Activated CD4-positive, alpha-beta T cell treated with anti-CD3 and anti-CD28 coated beads for 1 hour (primary cell): ENCODE results near the gene ZBTB7A.

ENCODE experiments used
- DNase-seq: peaks from one replicate; pipeline ENCODE4 v3.0.0-alpha.2; 2020

The ZBTB7A gene

GRCh38 chr19:4034048-4035017, 32.4 kb downstream of the ZBTB7A start:
- DNase-seq: no peak

DNA sequence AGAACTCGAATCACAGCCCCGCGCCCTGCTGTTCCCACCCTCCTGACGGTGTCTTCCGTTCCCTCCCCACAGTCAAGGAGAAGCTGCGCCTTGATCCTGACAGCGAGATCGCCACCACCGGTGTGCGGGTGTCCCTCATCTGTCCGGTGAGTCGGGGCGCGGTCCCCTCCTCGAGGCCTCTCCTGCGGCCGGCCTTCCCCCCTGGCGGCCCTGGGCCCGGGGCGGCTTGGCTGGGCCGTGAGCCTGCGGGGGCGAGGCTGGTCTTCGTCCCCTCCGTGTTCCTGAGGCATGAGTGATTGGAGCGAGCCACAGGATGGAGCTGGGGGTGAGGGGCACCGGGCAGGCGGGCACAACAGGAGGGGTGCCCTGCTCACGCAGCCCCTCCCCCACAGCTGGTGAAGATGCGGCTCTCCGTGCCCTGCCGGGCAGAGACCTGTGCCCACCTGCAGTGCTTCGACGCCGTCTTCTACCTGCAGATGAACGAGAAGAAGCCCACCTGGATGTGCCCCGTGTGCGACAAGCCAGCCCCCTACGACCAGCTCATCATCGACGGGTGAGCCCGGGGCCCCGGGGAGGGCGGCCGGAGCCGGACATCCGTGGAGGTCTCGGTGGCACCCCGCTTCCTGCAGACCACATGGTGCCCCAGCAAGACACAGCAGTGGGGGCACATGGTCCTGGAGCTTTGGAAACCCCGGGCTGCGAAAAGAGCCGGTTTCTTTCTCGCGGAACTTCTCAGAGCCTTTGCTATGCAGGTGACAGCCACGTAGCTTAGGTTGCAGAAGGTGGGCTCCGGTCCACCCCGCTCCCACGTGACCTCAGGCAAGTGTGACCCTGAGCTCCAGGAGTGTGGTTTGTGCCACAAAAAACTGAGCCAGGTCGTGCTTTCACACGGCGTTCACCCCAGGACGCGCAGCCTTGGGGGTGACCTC, 33.4 kb downstream of the ZBTB7A start:
- no peak for DNase-seq

- no peak for DNase-seq
Measured at GRCh38 chr19:4032436-4032835, 34.3 kb downstream of the ZBTB7A start.

DNA sequence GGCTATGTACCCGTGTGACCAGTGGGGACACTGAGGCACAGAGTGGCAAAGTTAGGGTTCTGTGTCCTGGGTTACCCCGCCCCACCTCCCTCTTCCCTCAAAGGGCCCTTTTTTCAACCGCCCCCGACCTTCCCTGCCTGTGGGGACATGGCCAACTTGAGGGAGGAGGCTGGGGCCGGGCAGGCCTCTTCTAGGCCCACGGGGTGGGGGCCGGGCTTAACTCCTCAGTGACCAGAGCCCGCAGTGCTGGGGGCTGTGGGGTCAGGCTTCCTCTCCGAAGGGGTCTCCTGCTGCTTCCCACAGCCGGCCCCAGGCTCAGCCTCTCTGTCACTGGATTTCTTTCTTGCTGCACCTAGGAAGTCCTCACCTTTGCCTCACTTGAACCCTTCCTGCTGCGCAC, 35.3 kb downstream of the ZBTB7A start:
- no peak for DNase-seq

DNA sequence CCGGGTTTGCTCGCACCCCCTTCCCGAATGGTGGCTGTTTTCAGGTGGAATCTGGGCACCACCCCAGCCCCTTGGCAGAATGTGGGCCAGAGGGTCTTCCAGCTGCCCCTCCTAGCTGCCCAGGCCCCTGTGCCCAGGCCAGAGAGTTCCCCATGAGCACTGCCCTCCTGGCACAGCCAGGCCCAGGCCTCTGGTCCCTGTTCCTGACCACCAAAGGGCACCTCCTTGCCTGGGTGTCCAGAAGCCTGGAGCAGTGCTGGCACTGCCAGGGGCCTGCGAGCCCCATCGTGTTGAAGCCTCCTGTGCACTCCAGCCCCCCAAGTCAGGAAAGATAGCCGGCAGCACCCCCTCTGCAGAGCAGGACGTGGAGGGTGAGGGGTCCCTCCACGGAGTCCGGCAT, 35.7 kb downstream of the ZBTB7A start:
- no peak for DNase-seq

DNA sequence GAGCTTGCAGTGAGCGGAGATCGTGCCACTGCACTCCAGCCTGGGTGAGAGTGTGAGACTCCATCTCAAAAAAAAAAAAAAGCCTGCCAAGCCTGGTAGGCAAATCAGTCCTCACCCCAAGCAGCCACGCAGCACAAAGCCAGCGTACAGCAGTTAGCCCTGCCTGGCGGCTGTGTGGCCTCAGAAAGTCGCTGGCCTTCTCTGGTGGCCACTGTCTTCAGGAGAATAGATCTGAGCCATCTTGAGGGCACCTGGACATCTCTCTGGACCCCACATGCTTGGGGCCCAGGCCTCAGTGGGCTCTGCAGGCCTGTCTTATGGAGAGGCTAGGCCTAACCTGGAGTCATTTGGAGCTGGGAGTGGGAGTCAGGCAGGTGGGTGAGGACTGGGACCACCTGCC, 36.1 kb downstream of the ZBTB7A start:
- DNase-seq: no peak

DNA sequence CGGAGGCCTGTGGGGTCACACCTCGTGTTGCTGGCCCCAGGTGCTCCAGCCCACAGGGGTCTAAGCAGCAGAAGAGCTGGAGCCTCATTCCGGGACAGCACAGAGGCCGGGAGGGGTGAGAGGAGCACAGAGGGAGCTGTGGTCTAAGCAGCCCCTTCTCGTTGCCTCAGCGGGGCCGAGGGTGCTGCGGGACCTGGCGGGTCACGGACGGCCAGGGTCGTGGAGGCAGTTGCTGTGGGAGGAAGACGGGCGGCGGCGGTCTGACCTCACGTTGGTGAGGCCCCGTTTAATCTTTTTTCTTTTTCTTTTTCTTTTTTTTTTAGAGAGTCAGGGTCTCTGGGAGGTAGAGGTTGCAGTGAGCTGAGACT, 37.5 kb downstream of the ZBTB7A start:
- no peak for DNase-seq

DNA sequence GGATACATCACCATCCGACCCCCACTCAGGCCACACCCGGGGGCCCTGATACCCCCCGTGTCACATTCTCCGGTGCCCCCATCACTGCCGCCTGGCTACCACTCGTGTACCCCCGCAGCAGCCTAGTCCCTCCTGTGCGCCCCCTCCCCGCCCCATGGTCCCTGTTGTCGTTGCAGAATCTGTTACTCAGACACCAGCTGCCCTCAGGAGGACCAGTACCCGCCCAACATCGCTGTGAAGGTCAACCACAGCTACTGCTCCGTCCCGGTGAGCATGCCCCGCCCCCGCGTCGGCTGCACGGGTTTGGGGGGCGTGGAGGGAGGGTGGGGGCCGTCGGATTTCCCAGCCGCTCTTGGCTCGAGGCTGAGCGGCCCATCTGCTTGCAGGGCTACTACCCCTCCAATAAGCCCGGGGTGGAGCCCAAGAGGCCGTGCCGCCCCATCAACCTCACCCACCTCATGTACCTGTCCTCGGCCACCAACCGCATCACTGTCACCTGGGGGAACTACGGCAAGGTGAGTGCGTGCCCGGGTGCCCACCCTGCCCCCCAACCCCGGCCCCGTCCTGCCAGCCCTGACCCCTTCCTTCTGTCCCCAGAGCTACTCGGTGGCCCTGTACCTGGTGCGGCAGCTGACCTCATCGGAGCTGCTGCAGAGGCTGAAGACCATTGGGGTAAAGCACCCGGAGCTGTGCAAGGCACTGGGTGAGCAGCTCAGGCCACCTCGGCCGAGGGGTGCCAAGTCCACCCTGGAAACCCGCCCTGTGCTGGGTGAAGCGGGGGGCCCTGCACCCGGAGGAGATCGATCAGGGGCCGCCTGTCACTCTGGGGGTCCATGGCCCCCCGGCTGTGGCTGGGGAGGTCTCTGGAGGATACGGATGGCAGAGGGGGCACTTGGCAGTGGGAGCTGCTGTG, 38.1 kb downstream of the ZBTB7A start:
- DNase-seq: no peak

GRCh38 chr19:4027146-4027545, 39.6 kb downstream of the ZBTB7A start:
- DNase-seq: no peak

DNA sequence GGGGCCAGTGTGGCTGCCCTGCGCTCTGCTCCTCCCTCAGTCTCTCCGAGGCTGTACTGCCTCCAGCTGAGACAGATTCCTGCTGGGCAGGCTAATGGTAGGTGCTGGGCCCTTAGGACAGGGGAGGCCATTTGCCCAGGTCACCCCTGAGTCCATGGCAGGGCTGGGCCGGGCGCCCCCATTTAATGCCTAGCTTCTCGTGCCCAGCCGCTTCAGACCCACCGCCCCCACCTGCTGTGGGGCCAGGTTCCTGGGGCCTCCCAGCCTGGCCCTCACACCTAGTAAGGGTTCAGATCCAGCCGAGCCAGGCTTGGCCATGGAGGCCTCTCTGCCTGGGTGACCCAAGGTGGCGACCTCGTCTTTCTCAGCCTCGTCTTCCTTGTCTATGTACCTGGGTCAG, 41.4 kb downstream of the ZBTB7A start:
- no peak for DNase-seq

- DNase-seq: no peak
Measured at GRCh38 chr19:4023600-4024398, 42.9 kb downstream of the ZBTB7A start.

GRCh38 chr19:4019578-4019977, 47.1 kb downstream of the ZBTB7A start:
- no peak for DNase-seq

DNA sequence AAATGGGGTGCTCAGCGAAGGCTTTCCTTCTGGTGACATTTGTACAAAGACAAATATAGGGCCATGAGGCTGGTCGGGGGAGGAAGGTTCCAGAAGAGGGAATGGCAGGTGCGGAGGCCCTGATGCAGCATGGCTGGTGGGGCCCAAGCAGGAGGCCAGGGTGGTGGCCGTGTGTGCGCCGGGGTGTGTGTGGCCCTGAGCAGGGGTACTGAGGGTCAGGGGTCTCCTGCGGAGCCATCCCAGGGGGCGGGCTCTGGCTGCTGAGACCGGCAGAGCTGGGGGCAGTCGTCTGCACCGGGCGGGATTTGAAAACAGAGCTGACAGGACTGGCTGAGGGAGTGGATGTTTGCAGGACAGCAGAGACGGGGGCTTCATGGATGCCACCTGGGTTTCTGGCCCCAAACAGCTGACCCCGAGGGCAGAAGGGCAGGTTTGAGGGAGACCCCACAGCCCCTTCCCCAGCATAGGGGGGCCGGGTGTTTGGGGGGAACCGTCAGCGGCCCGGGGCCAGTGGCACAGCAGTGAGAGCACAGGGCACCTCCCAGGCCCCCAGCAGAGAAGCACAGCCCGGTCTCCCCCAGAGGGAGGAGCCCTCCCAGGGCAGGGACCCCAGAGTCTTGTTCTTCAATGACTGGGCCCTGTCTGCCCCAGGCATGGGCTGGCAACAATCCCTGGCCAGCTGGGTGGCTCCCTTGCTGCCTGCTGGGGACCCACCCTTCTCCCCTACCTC, 47.8 kb downstream of the ZBTB7A start:
- DNase-seq: no peak

DNA sequence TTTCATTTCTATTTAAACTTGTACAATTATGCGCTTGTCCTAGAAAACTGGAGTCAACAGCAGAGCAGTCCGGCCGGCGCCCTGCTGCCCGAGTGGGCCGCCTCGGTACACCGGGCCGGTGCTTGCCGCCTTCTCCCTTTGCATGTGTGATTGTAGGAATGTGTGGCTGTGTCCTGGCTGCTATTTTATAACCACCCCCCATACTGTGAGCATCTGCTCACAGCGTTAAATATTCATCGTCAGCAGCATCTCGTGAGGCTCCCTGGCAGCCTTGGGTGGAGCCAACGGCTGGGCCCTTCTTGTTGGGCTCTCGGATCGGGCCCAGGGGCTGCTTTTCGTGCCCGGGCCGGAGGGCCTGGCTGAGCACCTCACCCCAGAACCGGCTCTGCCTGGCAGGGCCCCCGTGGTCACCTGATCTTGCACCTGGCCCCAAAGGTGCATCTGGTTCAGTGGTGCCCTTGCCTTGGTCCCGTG, 48.5 kb downstream of the ZBTB7A start:
- DNase-seq: no peak

DNA sequence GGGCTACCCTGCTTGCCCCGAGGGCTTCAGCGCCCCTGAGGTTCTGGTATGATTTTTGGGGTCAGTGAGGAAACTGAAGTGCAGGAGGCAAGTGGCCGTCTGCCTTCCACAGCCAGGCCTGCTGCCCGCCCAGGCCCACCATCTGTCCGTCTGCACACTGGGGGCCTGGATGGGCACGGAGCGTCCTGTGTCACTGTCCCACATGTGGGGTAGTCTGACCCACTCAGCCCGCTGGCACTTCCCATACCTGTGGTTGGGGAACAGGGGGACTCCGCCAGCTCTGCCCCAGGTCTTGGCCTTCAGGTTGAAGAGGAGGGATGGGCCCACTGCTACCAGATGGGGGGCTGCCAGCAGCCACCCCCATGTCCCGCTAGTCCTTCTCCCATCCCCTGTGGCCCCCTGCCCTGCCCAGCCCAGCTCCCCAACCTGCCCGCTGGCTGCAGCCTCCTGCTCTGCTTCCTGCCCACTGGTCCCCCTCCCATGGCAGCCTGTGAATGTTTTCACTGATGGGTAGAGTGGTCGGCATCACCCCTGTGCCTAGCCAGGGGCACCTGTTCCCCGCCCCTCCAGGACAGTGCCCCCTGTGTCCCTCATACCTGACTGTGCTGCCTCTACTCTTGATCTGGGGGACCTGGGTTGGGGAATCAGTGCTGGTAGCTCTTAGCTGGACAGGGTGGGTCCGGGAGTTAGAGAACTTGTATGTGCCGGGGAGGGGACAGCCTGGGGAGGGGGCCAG, 49.6 kb downstream of the ZBTB7A start:
- DNase-seq: no peak

GRCh38 chr19:4016486-4016885, 50.2 kb downstream of the ZBTB7A start:
- no peak for DNase-seq

DNA sequence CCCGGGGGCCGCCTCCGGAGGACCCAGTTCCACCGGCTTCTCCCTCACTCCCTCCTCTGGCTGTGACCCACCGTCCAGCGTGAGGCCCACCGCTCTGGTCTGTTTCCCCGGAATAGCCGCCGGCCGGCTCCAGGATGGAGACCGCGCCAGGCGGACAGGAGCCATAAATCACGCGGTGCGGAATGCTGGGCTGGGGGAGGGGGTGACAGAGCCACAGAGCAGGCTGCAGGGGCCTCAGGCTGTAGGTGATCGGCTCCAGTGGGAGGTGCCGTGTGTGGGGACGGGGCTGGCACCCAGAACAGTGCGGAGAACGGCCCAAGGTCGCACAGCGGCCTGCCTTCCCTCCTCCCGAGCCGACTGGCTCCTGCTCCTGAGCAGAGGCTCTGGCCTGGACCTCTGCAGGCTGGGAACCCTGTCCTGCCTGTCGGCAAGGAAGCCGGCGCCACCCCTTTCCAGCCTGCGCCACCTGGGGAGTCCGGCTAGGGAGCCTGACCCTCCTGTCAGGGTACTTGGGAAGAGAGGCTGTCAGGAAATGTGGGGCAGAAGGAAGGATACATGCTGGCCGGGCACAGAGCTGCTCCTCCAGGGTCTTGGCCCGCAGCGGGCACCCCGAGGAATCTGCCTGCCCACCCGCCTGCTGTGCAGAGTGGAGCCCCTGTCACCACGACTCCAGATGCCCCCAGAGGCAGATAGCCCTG, 50.8 kb downstream of the ZBTB7A start:
- no peak for DNase-seq

- no peak for DNase-seq
Measured at GRCh38 chr19:4014541-4015491, 51.9 kb downstream of the ZBTB7A start.
